Endometrial microvascular endothelial cells (primary cell): ENCODE results near the gene PRKN. TPM values are rescaled to one million over a fixed set of nuclear protein-coding genes. Genes with fewer than 3 reads are reported as not detected.

Experiments
- in situ Hi-C: cut with HindIII; loops from 2 replicates; pipeline ENCODE4 v1.10.0; 2017; ENCODE audit warnings: low sequenced_read_pairs, low pct_unique_long_range_greater_than_20kb; ENCODE audit errors: inconsistent ontology term
- total RNA-seq: library from RNA; depleted of rRNA; stranded (reverse); fragments of >200 nt; gene quantifications from one replicate; pipeline ENCODE4 v1.2.3, GENCODE V29; 2015; ENCODE audit errors: inconsistent ontology term

The PRKN gene
- total RNA-seq, 1 donor from 2014 or later, result not detected

DNA sequence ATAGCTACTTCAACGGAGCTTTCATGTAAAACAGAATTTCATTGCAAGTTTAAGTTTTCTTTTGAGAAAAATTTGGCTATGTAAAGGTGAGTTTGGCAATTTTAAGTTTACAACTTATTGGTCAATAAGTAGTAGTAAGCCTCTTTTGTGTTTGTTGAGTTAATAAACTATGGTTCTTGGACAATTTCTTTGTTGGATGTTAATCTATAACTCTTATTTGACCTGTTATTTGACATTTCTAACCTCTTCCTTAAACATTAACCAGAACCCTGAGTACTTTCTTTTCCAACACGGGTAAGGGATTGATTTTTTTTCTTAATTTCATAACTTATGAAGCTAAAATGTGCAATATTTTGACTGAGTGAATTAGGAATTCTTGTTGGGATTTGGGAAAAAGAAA is 354.4 kb downstream of the PRKN start:
- in situ Hi-C loops, result no loop called here

DNA sequence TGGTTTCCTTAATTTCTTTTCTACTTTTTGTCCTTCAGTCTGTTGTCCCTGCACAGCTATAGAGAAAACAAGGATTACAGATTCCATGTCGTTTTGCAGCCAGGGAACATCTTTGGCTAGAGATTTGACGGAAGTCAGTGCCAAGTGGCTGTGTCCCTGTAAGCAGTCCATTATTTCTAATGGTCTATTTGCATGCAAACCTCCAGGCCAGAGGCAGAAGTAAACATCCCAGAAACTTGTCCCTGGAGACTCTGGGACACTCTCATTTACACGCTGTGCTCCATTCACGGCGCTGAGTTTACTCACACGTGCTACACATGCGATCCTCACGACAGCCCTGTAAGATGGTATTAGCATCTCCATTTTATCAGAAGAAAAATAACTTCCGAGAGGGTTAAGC is 355.5 kb downstream of the PRKN start:
- in situ Hi-C loops, result no loop called here

DNA sequence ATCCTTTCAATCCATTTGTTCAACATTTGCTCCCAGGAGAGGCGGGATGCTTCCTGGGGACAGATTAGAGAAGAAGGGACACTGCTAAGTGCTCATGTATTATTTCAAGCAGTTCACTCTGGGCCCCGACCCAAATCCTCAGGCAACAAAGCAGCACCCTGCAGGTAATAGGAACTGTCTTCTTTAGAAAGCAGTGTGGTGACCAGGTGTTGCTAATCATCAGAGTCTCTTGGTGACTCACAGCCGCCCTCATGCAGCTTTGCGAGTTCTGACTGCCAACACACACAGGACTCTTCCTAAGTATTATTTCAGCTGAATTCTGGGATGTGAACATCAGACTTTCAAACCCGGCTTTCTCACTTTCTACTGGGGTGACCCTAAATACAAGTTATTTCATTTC is 356.4 kb downstream of the PRKN start:
- in situ Hi-C loops, result no loop called here

DNA sequence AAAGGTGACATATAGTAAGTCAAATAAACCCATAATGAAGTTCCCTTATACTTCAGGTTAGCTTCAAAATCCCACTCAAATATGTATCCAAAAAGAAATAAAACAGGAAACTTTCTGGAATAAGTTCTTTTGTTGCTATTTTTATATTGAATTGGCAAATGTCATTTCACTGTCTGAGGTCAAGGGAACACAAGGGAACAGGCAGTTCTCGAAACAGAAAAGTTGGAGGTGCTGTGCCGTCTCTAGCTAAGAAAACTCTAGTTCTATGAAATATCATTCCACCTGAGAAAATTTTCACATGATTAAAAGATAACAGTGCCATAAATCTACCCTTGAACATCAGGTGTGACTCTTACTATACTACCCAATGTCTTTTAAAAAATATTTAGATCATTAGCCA is 358.5 kb downstream of the PRKN start:
- in situ Hi-C loops, result no loop called here

DNA sequence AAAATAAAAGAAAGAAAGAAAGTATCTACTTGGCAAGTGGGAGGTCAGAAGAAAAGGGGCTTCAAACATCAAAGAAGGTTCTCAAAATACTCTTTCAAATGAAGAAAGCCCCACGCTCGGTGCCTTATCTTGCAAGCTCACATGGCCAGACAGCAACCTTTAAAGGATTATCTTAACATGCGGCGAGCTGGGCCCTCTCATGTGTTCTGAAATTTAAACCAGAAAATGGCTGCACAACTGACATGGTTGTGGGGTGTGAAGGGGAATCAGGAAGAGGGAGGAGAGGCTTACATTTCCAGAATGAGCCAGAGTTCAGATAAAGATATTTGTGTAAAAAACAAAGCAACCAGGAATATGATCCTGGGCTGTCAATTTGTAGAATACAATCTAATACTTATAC is 363.1 kb downstream of the PRKN start:
- in situ Hi-C loops, result no loop called here

DNA sequence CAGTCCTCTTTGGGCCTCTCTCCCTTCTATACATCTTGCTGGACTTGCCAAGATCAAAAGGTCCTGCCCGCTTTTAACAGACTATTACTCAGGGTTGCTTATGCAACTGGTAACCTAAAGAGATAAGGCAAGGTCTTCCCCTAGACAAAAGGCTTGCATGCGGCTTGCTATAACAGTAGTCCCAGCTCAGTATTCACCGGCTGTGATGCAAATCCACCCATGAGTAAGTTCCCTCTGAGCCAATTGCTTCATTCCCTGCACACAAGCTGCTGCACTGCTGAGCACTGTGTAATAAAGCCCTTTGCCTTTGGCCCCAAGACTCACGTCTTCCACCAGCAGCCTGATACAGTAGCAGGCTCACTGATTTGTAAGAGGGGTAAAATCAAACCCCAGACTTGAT is 363.8 kb downstream of the PRKN start:
- in situ Hi-C loops, result no loop called here

DNA sequence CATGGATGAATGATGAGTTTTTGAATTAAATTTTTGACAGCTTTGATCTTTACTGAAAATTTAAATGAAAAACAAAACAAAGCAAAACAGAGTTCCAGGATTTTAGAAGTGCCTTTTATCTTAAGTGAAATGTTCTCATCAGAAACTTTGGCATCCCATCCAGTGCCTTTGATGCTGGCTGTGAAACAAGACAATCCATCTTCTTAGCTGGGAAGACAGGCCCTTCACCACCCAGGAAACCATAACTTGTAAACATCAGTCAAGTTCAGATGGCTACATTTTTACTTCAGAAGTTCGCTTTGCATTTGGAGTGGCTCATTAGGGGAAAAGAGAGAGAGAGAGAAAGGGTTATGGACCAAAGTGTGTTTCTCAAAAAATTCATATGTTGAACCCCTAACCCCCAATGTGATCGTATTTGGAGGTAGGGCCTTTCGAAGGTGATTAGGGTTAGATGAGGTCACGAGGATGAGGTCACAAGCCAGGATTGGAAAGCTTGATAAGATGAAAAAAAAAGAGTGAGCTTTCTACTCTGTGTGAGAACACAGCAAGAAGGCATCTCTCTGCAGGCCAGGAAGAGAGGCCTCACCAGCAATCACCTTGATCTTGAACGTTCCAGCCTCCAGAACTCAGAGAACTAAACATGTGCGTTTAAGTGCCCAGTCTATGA is 366.5 kb downstream of the PRKN start:
- in situ Hi-C loops, result no loop called here

DNA sequence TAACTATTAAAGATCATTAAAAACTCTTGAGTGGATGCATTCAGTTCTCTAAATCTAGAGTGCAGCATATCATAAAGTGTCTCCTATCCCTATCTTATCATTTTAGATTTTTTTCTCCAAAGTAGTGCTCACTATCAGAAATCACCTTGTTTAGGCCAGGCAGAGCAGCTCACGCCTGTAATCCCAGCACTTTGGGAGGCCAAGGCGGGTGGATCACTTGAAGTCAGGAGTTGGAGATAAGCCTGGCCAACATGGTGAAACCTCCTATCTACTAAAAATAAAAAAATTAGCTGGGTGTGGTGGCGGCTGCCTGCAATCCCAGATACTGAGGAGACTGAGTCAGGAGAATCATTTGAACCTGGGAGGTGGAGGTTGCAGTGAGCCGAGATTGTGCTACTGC is 368.9 kb downstream of the PRKN start:
- in situ Hi-C loops, result no loop called here

DNA sequence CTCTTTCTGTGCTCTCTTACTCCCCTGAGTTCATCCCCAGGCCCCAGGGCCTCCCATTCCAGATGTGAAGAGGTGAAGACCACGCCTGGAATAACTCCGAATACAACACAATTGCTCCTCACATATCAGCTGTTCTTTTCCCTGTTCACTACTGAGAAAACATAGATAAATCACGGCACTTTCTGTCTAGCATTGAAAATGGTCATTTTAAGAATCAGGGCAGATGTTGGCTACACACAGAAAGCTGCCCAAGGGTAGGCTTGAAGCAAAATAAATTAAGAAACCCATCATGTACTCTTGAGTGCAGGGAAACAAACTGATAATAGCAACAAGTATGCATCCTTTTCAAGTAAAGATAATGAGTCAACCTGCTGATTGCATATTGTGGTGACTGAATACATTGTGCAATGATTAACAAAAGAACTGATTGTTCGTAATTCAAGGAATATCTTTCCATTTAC is 382.5 kb downstream of the PRKN start:
- in situ Hi-C loops, result no loop called here

DNA sequence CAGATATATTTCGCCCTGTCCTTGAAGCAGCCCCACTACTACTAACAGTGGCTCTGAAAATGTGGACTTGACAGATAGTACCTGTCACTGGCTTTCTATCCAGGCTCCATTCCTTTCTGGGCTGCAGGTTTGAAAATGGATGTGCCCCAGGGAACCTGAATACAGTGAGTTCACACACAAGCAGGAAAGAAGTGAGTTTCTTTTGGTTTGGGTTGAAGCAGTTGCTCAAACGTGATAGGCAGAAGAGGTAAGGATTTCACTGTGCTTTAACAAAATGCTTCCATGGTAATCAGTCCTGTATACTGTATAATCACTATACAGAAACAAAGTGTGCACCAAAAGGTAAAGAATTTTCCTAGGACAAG is 382.9 kb downstream of the PRKN start:
- in situ Hi-C loops, result no loop called here

DNA sequence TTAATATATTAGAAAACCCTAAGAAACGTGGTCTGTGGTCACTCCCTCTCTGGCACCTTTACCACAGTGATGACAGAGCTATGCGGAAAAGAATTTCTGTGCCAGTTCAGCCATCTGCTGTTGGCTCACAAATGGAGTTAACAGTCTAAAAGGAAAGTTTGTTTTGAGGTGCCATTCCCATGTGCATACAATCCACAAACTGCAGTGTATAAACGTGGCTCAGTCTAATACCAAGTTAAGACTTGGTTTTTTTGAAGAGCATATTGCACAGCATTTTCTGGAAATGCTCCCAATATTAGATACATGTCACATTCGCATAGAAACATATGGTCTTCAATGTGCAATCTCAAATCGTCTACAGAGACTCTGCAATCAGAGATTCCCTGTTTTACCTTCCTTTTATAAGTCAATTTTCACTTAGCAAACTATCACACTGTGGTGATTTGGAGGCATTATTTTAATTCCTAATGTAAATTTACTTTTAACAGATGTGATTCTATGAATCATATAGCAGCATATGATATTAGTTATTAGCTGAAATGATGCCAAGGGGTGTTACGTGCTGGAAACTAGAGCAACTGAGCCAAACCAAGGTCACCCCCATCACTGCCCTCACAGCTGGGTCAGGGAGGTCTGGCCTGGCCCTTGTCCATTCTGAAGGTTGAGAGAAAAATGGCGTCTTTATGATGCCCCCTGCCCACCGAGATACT is 383.5 kb downstream of the PRKN start:
- in situ Hi-C loops, result no loop called here

DNA sequence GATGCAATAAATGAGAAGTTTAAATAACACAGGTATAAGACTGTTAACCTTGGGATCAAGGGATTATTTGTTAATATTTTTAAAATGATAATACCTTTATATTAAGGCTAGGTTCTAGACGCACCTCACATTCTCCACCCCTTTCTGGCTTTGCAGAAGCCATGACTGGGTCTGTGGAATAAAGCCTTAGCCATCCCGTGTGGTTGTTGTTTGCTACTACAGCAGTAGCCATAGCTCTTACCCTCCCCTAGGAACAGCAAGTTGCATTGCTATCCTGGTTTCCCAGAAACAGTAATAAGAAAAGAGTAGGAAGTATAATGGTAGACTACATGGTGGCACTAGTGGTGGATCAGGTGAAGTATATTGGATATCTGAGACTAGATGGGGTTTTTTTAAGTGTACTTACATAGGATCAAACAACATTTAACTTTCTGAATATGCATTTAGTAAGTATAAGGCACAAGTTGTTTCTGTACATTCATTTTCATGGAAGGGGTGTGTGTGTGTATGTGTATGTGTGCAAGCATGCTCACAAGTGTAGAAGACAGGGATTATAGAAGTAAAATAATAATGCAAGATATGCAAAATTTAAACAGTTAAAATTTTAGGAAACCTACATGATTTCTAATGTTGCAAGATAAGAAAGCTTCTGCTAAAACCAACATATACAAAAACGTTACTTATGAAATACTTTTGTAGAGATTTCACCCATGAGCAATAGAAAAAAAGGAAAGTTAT is 384.2 kb downstream of the PRKN start:
- in situ Hi-C loops, result no loop called here

DNA sequence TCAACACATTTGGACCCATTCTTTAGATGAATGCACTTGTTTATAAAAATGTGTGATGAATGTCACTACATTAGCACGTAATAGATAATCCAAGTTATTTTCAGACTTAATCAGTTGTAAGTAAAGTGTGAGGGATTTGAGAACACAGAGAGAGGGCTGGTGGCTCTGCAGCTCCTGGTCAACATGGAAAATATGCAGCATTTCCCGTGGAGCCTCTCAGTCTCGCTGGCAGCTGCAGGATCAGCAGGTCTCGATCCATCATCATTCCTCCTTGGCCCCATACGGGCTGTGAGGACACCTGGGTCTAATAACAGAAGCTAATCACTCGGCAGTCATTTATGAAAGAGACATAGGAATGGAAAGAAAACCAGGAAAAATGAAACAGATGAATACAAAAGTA is 390.2 kb downstream of the PRKN start:
- in situ Hi-C loops, result no loop called here

DNA sequence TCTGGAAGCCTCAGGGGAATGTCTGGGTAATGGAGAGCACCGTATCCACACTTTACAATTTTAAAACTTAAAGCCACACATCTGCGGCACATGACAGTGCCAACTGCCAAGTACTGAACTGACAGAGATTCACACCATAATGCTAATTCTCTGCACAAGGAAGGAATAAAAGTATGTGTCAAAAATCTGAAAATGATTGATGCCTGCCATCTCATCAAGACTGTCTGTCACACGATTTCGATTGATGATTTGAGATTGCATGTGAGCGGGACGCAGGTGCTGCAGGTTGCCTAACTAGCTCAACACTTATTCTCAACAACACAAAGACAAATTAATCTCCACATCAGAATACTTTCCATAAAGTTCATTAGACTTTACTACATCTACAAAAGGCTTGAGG is 391.2 kb downstream of the PRKN start:
- in situ Hi-C loops, result no loop called here

DNA sequence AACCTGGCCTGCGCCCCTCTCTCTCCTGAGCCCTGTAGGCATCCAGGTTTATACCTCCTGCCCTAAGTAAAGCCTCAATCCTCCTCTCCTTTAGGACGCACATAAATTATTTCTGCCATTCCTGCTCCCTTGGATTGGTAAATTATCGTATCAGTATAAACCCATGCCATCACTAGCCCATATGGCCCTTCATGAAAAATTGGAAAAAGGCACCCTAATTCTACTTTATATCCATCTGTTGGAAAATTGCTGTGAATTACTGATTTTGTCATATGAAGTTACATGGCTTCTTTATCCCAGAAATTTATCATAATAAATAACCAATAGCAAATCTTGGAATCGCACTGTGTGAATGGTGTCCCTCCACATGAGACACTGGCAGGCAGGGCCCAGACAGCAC is 395.2 kb downstream of the PRKN start:
- in situ Hi-C loops, result no loop called here

DNA sequence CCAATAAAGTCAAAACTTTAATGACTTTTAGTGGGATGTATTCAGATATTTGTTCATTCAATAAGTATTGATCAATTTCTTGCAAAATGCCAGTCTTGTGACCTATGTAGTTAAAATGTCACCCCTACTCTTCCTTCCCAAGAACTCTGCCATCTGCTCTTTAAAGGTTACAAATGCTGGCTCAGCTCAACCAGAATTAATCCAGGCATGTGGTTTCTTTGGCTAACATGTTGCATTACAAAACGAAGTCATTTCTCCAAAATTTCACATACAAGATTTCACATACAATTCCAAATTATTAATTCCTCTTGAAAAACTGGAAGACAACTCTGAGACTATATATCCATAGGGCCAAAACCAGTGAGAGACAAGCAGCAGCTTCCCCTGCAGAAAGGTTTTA is 395.7 kb downstream of the PRKN start:
- in situ Hi-C loops, result no loop called here

DNA sequence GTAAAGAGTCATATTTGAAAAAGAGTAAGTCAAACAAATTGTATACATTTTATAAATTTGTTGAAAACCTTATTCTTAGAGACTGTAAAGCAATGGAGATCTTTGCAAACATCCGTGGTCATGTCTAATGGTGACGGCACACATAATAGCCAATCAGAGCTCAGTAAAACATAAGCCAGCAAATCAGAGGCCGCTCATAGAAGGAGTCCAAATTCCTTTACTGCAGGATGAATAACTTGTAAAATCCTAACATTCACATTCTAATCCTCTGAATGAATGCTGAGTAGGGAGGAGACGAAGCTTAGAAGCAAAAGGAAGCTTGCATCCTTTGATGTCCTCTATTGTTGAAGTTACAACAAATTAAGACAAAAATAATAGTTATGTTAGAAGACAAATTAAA is 401.7 kb downstream of the PRKN start:
- in situ Hi-C loops, result no loop called here

DNA sequence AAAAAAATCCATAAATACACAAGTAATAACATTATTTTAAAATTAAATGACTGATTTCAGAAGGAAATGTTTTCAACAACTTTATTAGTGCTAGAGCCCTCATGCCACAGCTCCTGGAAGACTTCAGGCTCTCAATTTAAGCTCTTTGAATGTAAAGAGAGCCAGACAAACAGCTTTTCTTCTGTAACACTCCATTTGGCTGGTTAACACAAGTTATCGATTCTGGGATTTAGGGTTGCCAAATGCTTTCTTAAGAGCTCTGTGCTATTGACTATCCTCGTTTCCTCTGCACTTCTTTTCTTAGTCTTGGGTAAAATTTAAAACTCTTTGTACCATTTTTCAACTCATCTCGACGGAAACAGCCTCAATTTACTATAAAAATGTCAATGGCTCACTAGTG is 402.5 kb downstream of the PRKN start:
- in situ Hi-C loops, result no loop called here

DNA sequence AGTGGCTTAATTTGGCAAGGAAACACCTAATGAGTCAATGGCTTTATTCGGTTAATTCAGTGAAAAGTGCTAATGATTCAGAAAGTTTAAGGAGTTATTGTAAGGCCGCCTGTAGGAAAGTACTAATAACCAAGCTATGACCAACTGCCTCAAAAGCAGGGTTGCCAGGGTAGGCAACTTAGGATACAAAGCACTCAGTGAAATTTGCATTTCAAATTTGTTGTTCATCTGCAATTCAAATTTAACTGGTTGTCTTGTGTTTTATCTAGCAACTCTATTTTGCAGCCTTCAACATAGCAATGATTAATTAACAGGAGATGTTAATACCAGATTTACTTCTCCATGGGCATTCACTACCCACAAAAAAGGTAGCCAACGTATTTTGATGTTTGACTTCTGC is 412.3 kb downstream of the PRKN start:
- in situ Hi-C loops, result no loop called here
